ENCODE results near the gene RIPOR3. TPM values are rescaled to one million over a fixed set of nuclear protein-coding genes. Genes with fewer than 3 reads are reported as not detected.
"Not testable (repeated sequence)": the region's sequence is repeated elsewhere in the genome, so short reads cannot be mapped to it uniquely, and the experiment has no call there.

Gene RIPOR3
- total RNA-seq, 2 experiments from 2014 or later = not detected

- CTCF ChIA-PET = no interaction called here
Measured at GRCh38 chr20:50642288-50642803, 49.0 kb downstream of the RIPOR3 start.

GRCh38 chr20:50641625-50642287, 49.6 kb downstream of the RIPOR3 start:
- H3K27ac Mint-ChIP-seq; H3K36me3 Mint-ChIP-seq; H3K4me1 Mint-ChIP-seq; H3K9me3 Mint-ChIP-seq (ENCODE audit: low read depth); H3K4me3 Mint-ChIP-seq; CTCF ChIA-PET; H3K27me3 Mint-ChIP-seq; DNase-seq; ATAC-seq: not testable (repeated sequence)

More at GRCh38 chr20:50642288-50642803, 49.0 kb downstream of the RIPOR3 start:
- ATAC-seq (no peak), DNase-seq (no peak)
- H3K4me3 Mint-ChIP-seq = no peak overlapping the region
- no peaks in the 10 kb centered on the region for H3K36me3 Mint-ChIP-seq
- no peaks in the 10 kb centered on the region for H3K4me1 Mint-ChIP-seq
- no peaks in the 10 kb centered on the region for H3K9me3 Mint-ChIP-seq (ENCODE audit: low read depth)
- no peak overlapping the region for H3K27ac Mint-ChIP-seq
- no peaks in the 10 kb centered on the region for H3K27me3 Mint-ChIP-seq

GRCh38 chr20:50639971-50640711, 51.2 kb downstream of the RIPOR3 start:
- H3K4me3 Mint-ChIP-seq; CTCF ChIA-PET; H3K27ac Mint-ChIP-seq; DNase-seq; H3K9me3 Mint-ChIP-seq (ENCODE audit: low read depth); H3K4me1 Mint-ChIP-seq; H3K27me3 Mint-ChIP-seq; ATAC-seq; H3K36me3 Mint-ChIP-seq: not testable (repeated sequence)

- not testable (repeated sequence) for H3K4me1 Mint-ChIP-seq; DNase-seq; H3K9me3 Mint-ChIP-seq (ENCODE audit: low read depth); ATAC-seq; H3K36me3 Mint-ChIP-seq; H3K4me3 Mint-ChIP-seq; H3K27ac Mint-ChIP-seq; H3K27me3 Mint-ChIP-seq
- CTCF ChIA-PET = interaction anchor here (0.6 kb wide), 1 partner anchor 1496 kb away, joined by 4 read pairs; no protein-coding TSS in a partner anchor
Measured at GRCh38 chr20:50638015-50638847, 53.1 kb downstream of the RIPOR3 start.

GRCh38 chr20:50636601-50637540, 54.5 kb downstream of the RIPOR3 start:
- ATAC-seq = no peak
- H3K27me3 Mint-ChIP-seq = no peaks in the 10 kb centered on the region
- H3K36me3 Mint-ChIP-seq = no peaks in the 10 kb centered on the region
- no peak overlapping the region for H3K4me3 Mint-ChIP-seq
- CTCF ChIA-PET = interaction anchor here (0.7 to 3.3 kb wide), 7 partner anchors 9 to 392 kb away, joined by 3 to 14 read pairs (median 5); no protein-coding TSS in a partner anchor
- DNase-seq = no peak
- H3K4me1 Mint-ChIP-seq = no peaks in the 10 kb centered on the region
- no peaks in the 10 kb centered on the region for H3K9me3 Mint-ChIP-seq (ENCODE audit: low read depth)
- H3K27ac Mint-ChIP-seq = peak overlapping the region; percentile 11

- Mint-ChIP-seq H3K4me1 (no peaks in the 10 kb centered on the region), H3K9me3 (ENCODE audit: low read depth) (no peaks in the 10 kb centered on the region), H3K27ac (no peak overlapping the region), H3K4me3 (no peak overlapping the region), H3K27me3 (no peaks in the 10 kb centered on the region), H3K36me3 (no peaks in the 10 kb centered on the region)
- CTCF ChIA-PET = interaction anchor here (1.0 to 3.3 kb wide), 12 partner anchors 10 to 459 kb away, joined by 3 to 14 read pairs (median 4); partner anchors contain the start of gene BCAS4
- ATAC-seq (peak; percentile 83), DNase-seq (peak; percentile 68)
Measured at GRCh38 chr20:50635676-50636600, 55.4 kb downstream of the RIPOR3 start.

- H3K27me3 Mint-ChIP-seq = no peaks in the 10 kb centered on the region
- DNase-seq (no peak), ATAC-seq (no peak)
- H3K4me1 Mint-ChIP-seq = no peaks in the 10 kb centered on the region
- no peak overlapping the region for H3K4me3 Mint-ChIP-seq
- no peaks in the 10 kb centered on the region for H3K36me3 Mint-ChIP-seq
- CTCF ChIA-PET = interaction anchor here (0.5 to 3.3 kb wide), 10 partner anchors 9 to 458 kb away, joined by 3 to 14 read pairs (median 4); partner anchors contain the start of gene BCAS4
- H3K27ac Mint-ChIP-seq = no peak overlapping the region
- no peaks in the 10 kb centered on the region for H3K9me3 Mint-ChIP-seq (ENCODE audit: low read depth)
Measured at GRCh38 chr20:50635014-50635557, 56.3 kb downstream of the RIPOR3 start.

GRCh38 chr20:50634191-50634590, 57.2 kb downstream of the RIPOR3 start:
- CTCF ChIA-PET = interaction anchor here (0.8 to 3.3 kb wide), 5 partner anchors 8 to 164 kb away, joined by 3 to 14 read pairs (median 5); no protein-coding TSS in a partner anchor
- Mint-ChIP-seq H3K36me3 (no peaks in the 10 kb centered on the region), H3K4me1 (no peaks in the 10 kb centered on the region), H3K27ac (no peak overlapping the region), H3K4me3 (no peak overlapping the region), H3K9me3 (ENCODE audit: low read depth) (no peaks in the 10 kb centered on the region), H3K27me3 (no peaks in the 10 kb centered on the region)
- DNase-seq = no peak
- ATAC-seq = no peak

- Mint-ChIP-seq H3K4me1 (no peaks in the 10 kb centered on the region), H3K36me3 (no peaks in the 10 kb centered on the region), H3K9me3 (ENCODE audit: low read depth) (no peaks in the 10 kb centered on the region), H3K27me3 (no peaks in the 10 kb centered on the region), H3K27ac (no peak overlapping the region), H3K4me3 (no peak overlapping the region)
- ATAC-seq (no peak), DNase-seq (no peak)
- CTCF ChIA-PET = interaction anchor here (0.9 to 2.1 kb wide), 3 partner anchors 10 to 58 kb away, joined by 3 to 4 read pairs (median 4); no protein-coding TSS in a partner anchor
Measured at GRCh38 chr20:50633361-50633760, 58.0 kb downstream of the RIPOR3 start.

GRCh38 chr20:50632701-50633100, 58.6 kb downstream of the RIPOR3 start:
- no peak for ATAC-seq
- Mint-ChIP-seq H3K27me3 (no peaks in the 10 kb centered on the region), H3K4me1 (no peaks in the 10 kb centered on the region), H3K4me3 (no peak overlapping the region), H3K36me3 (no peaks in the 10 kb centered on the region), H3K27ac (no peak overlapping the region), H3K9me3 (ENCODE audit: low read depth) (no peaks in the 10 kb centered on the region)
- CTCF ChIA-PET = interaction anchor here (1.2 kb wide), 1 partner anchor 57 kb away, joined by 3 read pairs; no protein-coding TSS in a partner anchor
- no peak for DNase-seq

- ATAC-seq = no peak
- Mint-ChIP-seq H3K4me1 (no peaks in the 10 kb centered on the region), H3K4me3 (no peak overlapping the region), H3K27me3 (no peaks in the 10 kb centered on the region), H3K27ac (no peak overlapping the region), H3K9me3 (ENCODE audit: low read depth) (no peaks in the 10 kb centered on the region), H3K36me3 (no peaks in the 10 kb centered on the region)
- CTCF ChIA-PET = interaction anchor here (1.2 kb wide), 1 partner anchor 56 kb away, joined by 3 read pairs; no protein-coding TSS in a partner anchor
- no peak for DNase-seq
Measured at GRCh38 chr20:50632236-50632635, 59.1 kb downstream of the RIPOR3 start.

Measured in activated CD8-positive, alpha-beta memory T cell treated with anti-CD3 and anti-CD28 coated beads, Interleukin-2, amount 10 ng/mL, durations not matched to agents 7 days and 5 days (primary cell).